ENCODE results near the gene PVALB.

Gene PVALB

GRCh38 chr22:36768141-36768540, 48.7 kb downstream of the PVALB start:
- no peaks in the 10 kb centered on the region for H3K36me3 ChIP-seq (replicated peaks; ENCODE audit: insufficient read depth, low read length)
- no peak overlapping the region for H3K4me3 ChIP-seq (ENCODE audit: low read length)
- no peaks in the 10 kb centered on the region for H3F3A ChIP-seq (ENCODE audit: insufficient read depth, low read length)
- no peak overlapping the region for H3K27ac ChIP-seq (ENCODE audit: low read length)
- no peaks in the 10 kb centered on the region for H3K79me2 ChIP-seq (ENCODE audit: low read length)
- no peak overlapping the region for H2AFZ ChIP-seq (ENCODE audit: low read length)
- no peaks in the 10 kb centered on the region for H4K20me1 ChIP-seq (ENCODE audit: insufficient read depth, low read length)
- no peak overlapping the region for H3K9ac ChIP-seq (ENCODE audit: low read length)
- TF ChIP-seq CTCF (IDR thresholded peaks at IDR 0.05; ENCODE audit: low read length) (no peak), EZH2 (optimal IDR thresholded peaks at IDR 0.05; ENCODE audit: low read depth, low read length) (no peak), EZH2phosphoT487 (IDR thresholded peaks at IDR 0.05; ENCODE audit: low read length) (no peak)
- no peaks in the 10 kb centered on the region for H3K9me3 ChIP-seq (replicated peaks; ENCODE audit: insufficient read depth, low read length)
- H3K27me3 ChIP-seq (replicated peaks; ENCODE audit: insufficient read depth, low read length) = no peaks in the 10 kb centered on the region
- DNase-seq = no peak
- no peak overlapping the region for H3K4me2 ChIP-seq (ENCODE audit: low read depth, low read length)
- H3K9me2 ChIP-seq (replicated peaks; ENCODE audit: insufficient read depth, low read length) = no peaks in the 10 kb centered on the region
- H3K4me1 ChIP-seq (ENCODE audit: low read length) = no peaks in the 10 kb centered on the region

- no peak for DNase-seq
- Histone ChIP-seq H2AFZ (ENCODE audit: low read length) (no peak overlapping the region), H3K9ac (ENCODE audit: low read length) (no peak overlapping the region), H4K20me1 (ENCODE audit: insufficient read depth, low read length) (no peaks in the 10 kb centered on the region), H3K27me3 (replicated peaks; ENCODE audit: insufficient read depth, low read length) (no peaks in the 10 kb centered on the region), H3K27ac (ENCODE audit: low read length) (no peak overlapping the region), H3K9me2 (replicated peaks; ENCODE audit: insufficient read depth, low read length) (no peaks in the 10 kb centered on the region), H3K4me2 (ENCODE audit: low read depth, low read length) (no peak overlapping the region), H3K36me3 (replicated peaks; ENCODE audit: insufficient read depth, low read length) (no peaks in the 10 kb centered on the region), H3K4me1 (ENCODE audit: low read length) (no peaks in the 10 kb centered on the region), H3K9me3 (replicated peaks; ENCODE audit: insufficient read depth, low read length) (no peaks in the 10 kb centered on the region), H3K79me2 (ENCODE audit: low read length) (no peaks in the 10 kb centered on the region), H3K4me3 (ENCODE audit: low read length) (no peak overlapping the region), H3F3A (ENCODE audit: insufficient read depth, low read length) (no peaks in the 10 kb centered on the region)
- TF ChIP-seq EZH2phosphoT487 (IDR thresholded peaks at IDR 0.05; ENCODE audit: low read length) = no peak
- no peak for TF ChIP-seq EZH2 (optimal IDR thresholded peaks at IDR 0.05; ENCODE audit: low read depth, low read length)
- TF ChIP-seq CTCF (IDR thresholded peaks at IDR 0.05; ENCODE audit: low read length) = no peak
Measured at GRCh38 chr22:36767035-36767775, 49.6 kb downstream of the PVALB start.

DNA sequence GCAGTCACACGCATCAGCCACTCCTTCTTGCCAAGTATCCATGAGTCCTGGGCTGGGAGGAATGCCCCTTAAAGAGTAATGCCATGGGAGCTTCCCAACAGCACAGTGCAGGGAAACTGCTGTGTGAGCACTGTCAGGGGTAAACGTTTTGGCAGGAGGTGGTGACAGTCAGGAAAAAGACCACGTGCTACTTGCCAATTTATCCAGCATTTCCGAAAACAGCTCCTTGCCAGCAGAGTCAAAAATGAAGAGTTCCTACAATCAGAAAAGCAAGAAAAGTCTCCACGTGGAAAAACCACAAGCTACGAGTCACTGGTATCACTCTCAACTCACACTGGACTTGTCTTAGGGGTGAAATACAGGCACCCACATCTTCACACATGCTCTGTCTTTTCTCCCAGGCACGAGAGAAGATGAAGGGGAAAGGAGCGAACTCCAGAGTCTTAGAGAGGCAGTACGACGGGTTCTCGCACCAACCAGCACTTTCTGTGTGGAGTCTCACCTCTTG, 50.8 kb downstream of the PVALB start:
- no peaks in the 10 kb centered on the region for H3K9me2 ChIP-seq (replicated peaks; ENCODE audit: insufficient read depth, low read length)
- H3K27ac ChIP-seq (ENCODE audit: low read length) = no peak overlapping the region
- no peak overlapping the region for H3K9ac ChIP-seq (ENCODE audit: low read length)
- no peak overlapping the region for H3K4me2 ChIP-seq (ENCODE audit: low read depth, low read length)
- no peaks in the 10 kb centered on the region for H3F3A ChIP-seq (ENCODE audit: insufficient read depth, low read length)
- H3K36me3 ChIP-seq (replicated peaks; ENCODE audit: insufficient read depth, low read length) = no peaks in the 10 kb centered on the region
- DNase-seq = no peak
- no peak overlapping the region for H3K4me3 ChIP-seq (ENCODE audit: low read length)
- TF ChIP-seq EZH2phosphoT487 (IDR thresholded peaks at IDR 0.05; ENCODE audit: low read length) (no peak), CTCF (IDR thresholded peaks at IDR 0.05; ENCODE audit: low read length) (no peak), EZH2 (optimal IDR thresholded peaks at IDR 0.05; ENCODE audit: low read depth, low read length) (no peak)
- no peaks in the 10 kb centered on the region for H4K20me1 ChIP-seq (ENCODE audit: insufficient read depth, low read length)
- no peak overlapping the region for H2AFZ ChIP-seq (ENCODE audit: low read length)
- no peaks in the 10 kb centered on the region for H3K4me1 ChIP-seq (ENCODE audit: low read length)
- H3K79me2 ChIP-seq (ENCODE audit: low read length) = no peaks in the 10 kb centered on the region
- no peaks in the 10 kb centered on the region for H3K9me3 ChIP-seq (replicated peaks; ENCODE audit: insufficient read depth, low read length)
- no peaks in the 10 kb centered on the region for H3K27me3 ChIP-seq (replicated peaks; ENCODE audit: insufficient read depth, low read length)
